ENCODE results near the gene ZNF518A. TPM values are rescaled to one million over a fixed set of nuclear protein-coding genes. Genes with fewer than 3 reads are reported as not detected.

ZNF518A gene
- total RNA-seq, 2 donors from 2014 or later, result 43.3 to 45.7 TPM

DNA sequence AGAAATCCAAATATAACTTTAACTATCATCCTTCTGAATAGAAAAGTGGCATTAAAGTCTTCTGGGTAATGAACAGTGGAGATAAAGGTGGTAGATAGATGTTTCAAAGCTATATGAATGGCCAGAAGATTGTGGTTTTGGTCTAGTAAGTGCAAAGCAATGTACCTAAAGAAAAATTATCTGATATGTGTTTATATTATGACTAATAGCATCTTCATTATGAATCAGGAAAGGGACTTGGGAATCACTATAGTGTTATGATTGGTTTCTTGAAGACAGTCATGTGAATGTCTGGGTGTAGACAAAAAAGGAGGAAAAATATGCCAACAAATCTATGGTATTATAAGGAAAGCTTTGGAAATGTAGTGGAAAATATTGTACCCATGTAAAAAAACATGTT lies 3.0 kb downstream of the ZNF518A start:
- no peak for TF ChIP-seq CTCF (conservative IDR thresholded peaks at IDR 0.05)
- no peak overlapping the region for H3K4me3 Mint-ChIP-seq

GRCh38 chr10:96136810-96137209 lies 6.7 kb downstream of the ZNF518A start:
- WGBS, 2 experiments (ENCODE audit: insufficient coverage in 1 of 2, insufficient read length in 1 of 2), result 88 to 91% methylated on average over 4 to 5 of the region's 5 CpGs
- Histone ChIP-seq H3K27me3 (ENCODE audit: control insufficient read depth, insufficient read depth, low read length, poor library complexity, severe bottlenecking) (no peaks in the 10 kb centered on the region), H3K9ac (ENCODE audit: extremely low read depth, low read length, poor library complexity, severe bottlenecking) (no peak overlapping the region), H3K36me3 (ENCODE audit: control insufficient read depth, insufficient read depth, low read length) (peaks cover 70% of the 10 kb centered on the region), H3K27ac (ENCODE audit: low read depth, low read length) (no peak overlapping the region), H3K4me3 (ENCODE audit: low read length) (no peak overlapping the region), H3K9me3 (ENCODE audit: control insufficient read depth, low read length) (no peaks in the 10 kb centered on the region), H3K4me1 (ENCODE audit: control insufficient read depth, insufficient read depth, low read length) (no peaks in the 10 kb centered on the region)
- no peaks in the 10 kb centered on the region for H3K27me3 Mint-ChIP-seq (ENCODE audit: insufficient read depth)
- no peak for TF ChIP-seq CTCF (conservative IDR thresholded peaks at IDR 0.05)
- no peak for DNase-seq
- no peak overlapping the region for H3K27ac Mint-ChIP-seq
- peaks cover 64% of the 10 kb centered on the region for H3K36me3 Mint-ChIP-seq (ENCODE audit: low read depth)
- H3K4me1 Mint-ChIP-seq, result peaks cover 4% of the 10 kb centered on the region
- H3K9me3 Mint-ChIP-seq, result no peaks in the 10 kb centered on the region
- H3K4me3 Mint-ChIP-seq, result no peak overlapping the region

More for the DNA sequence above, 3.0 kb downstream of the ZNF518A start:
- H3K27me3 ChIP-seq (ENCODE audit: control insufficient read depth, insufficient read depth, low read length, poor library complexity, severe bottlenecking), result peaks cover 2% of the 10 kb centered on the region
- no peak overlapping the region for H3K27ac Mint-ChIP-seq
- H3K36me3 ChIP-seq (ENCODE audit: control insufficient read depth, insufficient read depth, low read length), result peaks cover 48% of the 10 kb centered on the region
- no peaks in the 10 kb centered on the region for H3K27me3 Mint-ChIP-seq (ENCODE audit: insufficient read depth)
- H3K9me3 Mint-ChIP-seq, result peaks cover 3% of the 10 kb centered on the region
- peaks cover 11% of the 10 kb centered on the region for H3K4me1 Mint-ChIP-seq
- H3K4me1 ChIP-seq (ENCODE audit: control insufficient read depth, insufficient read depth, low read length), result no peaks in the 10 kb centered on the region
- no peak overlapping the region for H3K9ac ChIP-seq (ENCODE audit: extremely low read depth, low read length, poor library complexity, severe bottlenecking)
- H3K36me3 Mint-ChIP-seq (ENCODE audit: low read depth), result peaks cover 43% of the 10 kb centered on the region
- no peak for DNase-seq
- H3K9me3 ChIP-seq (ENCODE audit: control insufficient read depth, low read length), result no peaks in the 10 kb centered on the region
- H3K4me3 ChIP-seq (ENCODE audit: low read length), result no peak overlapping the region
- H3K27ac ChIP-seq (ENCODE audit: low read depth, low read length), result no peak overlapping the region

GRCh38 chr10:96137567-96137966 lies 7.5 kb downstream of the ZNF518A start:
- Mint-ChIP-seq H3K27me3 (ENCODE audit: insufficient read depth) (no peaks in the 10 kb centered on the region), H3K27ac (no peak overlapping the region), H3K9me3 (no peaks in the 10 kb centered on the region), H3K4me1 (no peaks in the 10 kb centered on the region), H3K4me3 (no peak overlapping the region), H3K36me3 (ENCODE audit: low read depth) (peaks cover 64% of the 10 kb centered on the region)
- Histone ChIP-seq H3K4me1 (ENCODE audit: control insufficient read depth, insufficient read depth, low read length) (no peaks in the 10 kb centered on the region), H3K36me3 (ENCODE audit: control insufficient read depth, insufficient read depth, low read length) (peaks cover 77% of the 10 kb centered on the region), H3K9me3 (ENCODE audit: control insufficient read depth, low read length) (no peaks in the 10 kb centered on the region), H3K9ac (ENCODE audit: extremely low read depth, low read length, poor library complexity, severe bottlenecking) (no peak overlapping the region), H3K4me3 (ENCODE audit: low read length) (no peak overlapping the region), H3K27ac (ENCODE audit: low read depth, low read length) (no peak overlapping the region), H3K27me3 (ENCODE audit: control insufficient read depth, insufficient read depth, low read length, poor library complexity, severe bottlenecking) (no peaks in the 10 kb centered on the region)
- no peak for TF ChIP-seq CTCF (conservative IDR thresholded peaks at IDR 0.05)
- WGBS, 2 experiments (ENCODE audit: insufficient coverage in 1 of 2, insufficient read length in 1 of 2), result 91% methylated on average over 2 of the region's 2 CpGs
- DNase-seq, result no peak

Data from endodermal cell (in vitro differentiated cells).